ENCODE measurements around the gene CPSF4.
"Not testable (repeated sequence)": the region's sequence is repeated elsewhere in the genome, so short reads cannot be mapped to it uniquely, and the experiment has no call there.

The CPSF4 gene

GRCh38 chr7:99415513-99416127 is 23.1 kb upstream of the CPSF4 start:
- H3K27ac ChIP-seq; DNase-seq (ENCODE audit: low spot score); POLR2A ChIA-PET (ENCODE audit: low non-redundant PET): not testable (repeated sequence)
- CTCF ChIA-PET = interaction anchor here (0.6 to 1.0 kb wide), 8 partner anchors 10 to 592 kb away, joined by 3 to 5 read pairs (median 4); no protein-coding TSS in a partner anchor
- TF ChIP-seq, protein P1, sequence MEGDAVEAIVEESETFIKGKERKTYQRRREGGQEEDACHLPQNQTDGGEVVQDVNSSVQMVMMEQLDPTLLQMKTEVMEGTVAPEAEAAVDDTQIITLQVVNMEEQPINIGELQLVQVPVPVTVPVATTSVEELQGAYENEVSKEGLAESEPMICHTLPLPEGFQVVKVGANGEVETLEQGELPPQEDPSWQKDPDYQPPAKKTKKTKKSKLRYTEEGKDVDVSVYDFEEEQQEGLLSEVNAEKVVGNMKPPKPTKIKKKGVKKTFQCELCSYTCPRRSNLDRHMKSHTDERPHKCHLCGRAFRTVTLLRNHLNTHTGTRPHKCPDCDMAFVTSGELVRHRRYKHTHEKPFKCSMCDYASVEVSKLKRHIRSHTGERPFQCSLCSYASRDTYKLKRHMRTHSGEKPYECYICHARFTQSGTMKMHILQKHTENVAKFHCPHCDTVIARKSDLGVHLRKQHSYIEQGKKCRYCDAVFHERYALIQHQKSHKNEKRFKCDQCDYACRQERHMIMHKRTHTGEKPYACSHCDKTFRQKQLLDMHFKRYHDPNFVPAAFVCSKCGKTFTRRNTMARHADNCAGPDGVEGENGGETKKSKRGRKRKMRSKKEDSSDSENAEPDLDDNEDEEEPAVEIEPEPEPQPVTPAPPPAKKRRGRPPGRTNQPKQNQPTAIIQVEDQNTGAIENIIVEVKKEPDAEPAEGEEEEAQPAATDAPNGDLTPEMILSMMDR (conservative IDR thresholded peaks at IDR 0.05; ENCODE audit: low read depth) = peak; percentile 83

DNA sequence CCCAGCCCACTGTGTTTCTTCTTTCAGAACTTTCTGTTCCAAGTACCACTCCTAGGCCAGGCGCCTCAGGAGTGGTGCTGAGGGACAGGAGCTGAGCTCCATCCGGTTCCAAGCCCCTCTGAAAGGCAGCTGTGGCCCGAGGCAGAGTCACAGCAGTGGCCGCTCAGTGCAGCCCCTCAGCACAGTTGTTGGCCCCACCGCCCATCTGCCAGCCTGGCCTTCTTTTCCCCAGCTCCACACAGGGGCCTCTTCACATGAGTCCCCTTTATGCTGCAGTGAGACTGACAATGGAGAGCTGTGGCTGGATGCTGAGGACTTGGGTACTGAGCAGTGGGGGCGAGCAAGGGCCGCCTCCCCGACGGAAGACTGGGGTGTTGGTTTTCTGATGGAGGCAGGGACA is 20.5 kb upstream of the CPSF4 start:
- peak overlapping the region; percentile 14 for H3K27ac ChIP-seq
- DNase-seq (ENCODE audit: low spot score) = no peak
- POLR2A ChIA-PET (ENCODE audit: low non-redundant PET) = no interaction called here
- CTCF ChIA-PET = interaction anchor here (0.9 kb wide), 1 partner anchor 491 kb away, joined by 3 read pairs; no protein-coding TSS in a partner anchor
- TF ChIP-seq, protein P1 (conservative IDR thresholded peaks at IDR 0.05; ENCODE audit: low read depth) = no peak

GRCh38 chr7:99419323-99420021 is 19.3 kb upstream of the CPSF4 start:
- H3K27ac ChIP-seq = peak overlapping the region; percentile 16
- POLR2A ChIA-PET (ENCODE audit: low non-redundant PET) = no interaction called here
- no peak for DNase-seq (ENCODE audit: low spot score)
- CTCF ChIA-PET = no interaction called here
- TF ChIP-seq, protein P1 (conservative IDR thresholded peaks at IDR 0.05; ENCODE audit: low read depth) = no peak

- POLR2A ChIA-PET (ENCODE audit: low non-redundant PET) = no interaction called here
- TF ChIP-seq, protein P1 (conservative IDR thresholded peaks at IDR 0.05; ENCODE audit: low read depth) = no peak
- no peak for DNase-seq (ENCODE audit: low spot score)
- H3K27ac ChIP-seq = peak overlapping the region; percentile 16; the same call in 1 of the 2 replicates
- CTCF ChIA-PET = no interaction called here
These were observed 18.5 kb upstream of the CPSF4 start for GRCh38 chr7:99420213-99420612.

DNA sequence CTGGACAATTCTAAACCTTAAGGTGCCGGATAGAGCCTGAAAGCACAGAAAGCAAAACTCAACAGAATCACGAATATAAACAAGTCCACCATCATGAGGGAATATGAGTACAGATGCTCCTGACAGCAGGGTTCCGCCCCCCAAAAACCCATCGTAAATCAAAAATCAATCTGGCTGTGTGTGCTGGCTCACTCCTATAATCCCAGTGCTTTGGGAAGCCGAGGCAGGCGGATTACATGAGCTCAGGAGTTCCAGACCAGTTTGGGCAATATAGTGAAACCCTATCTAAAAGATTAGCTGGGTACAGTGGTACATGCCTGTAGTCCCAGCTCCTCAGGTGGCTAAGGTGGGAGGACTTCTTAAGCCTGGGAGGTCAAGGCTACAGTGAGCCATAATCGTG is 17.8 kb upstream of the CPSF4 start:
- no peak for DNase-seq (ENCODE audit: low spot score)
- TF ChIP-seq, protein P1 (conservative IDR thresholded peaks at IDR 0.05; ENCODE audit: low read depth) = no peak
- POLR2A ChIA-PET (ENCODE audit: low non-redundant PET) = interaction anchor here (0.7 kb wide), 1 partner anchor 18 kb away, joined by 3 read pairs; the partner anchor contains the start of genes CPSF4 and PTCD1
- H3K27ac ChIP-seq = no peak overlapping the region; the same call in 1 of the 2 replicates
- CTCF ChIA-PET = no interaction called here

- DNase-seq (ENCODE audit: low spot score) = no peak
- H3K27ac ChIP-seq = peak overlapping the region; percentile 54
- ChIA-PET CTCF (interaction anchor here (0.8 kb wide), 1 partner anchor 8 kb away, joined by 3 read pairs; no protein-coding TSS in a partner anchor), POLR2A (ENCODE audit: low non-redundant PET) (interaction anchor here (1.3 kb wide), 1 partner anchor 16 kb away, joined by 6 read pairs; the partner anchor contains the start of genes CPSF4 and PTCD1)
- TF ChIP-seq, protein P1 (conservative IDR thresholded peaks at IDR 0.05; ENCODE audit: low read depth) = no peak
These were observed 16.6 kb upstream of the CPSF4 start for GRCh38 chr7:99422186-99422585.

All from RWPE1 (cell line).